GM18519 (cell line): Measurements from ENCODE around the gene SCYL3.
"Not testable (repeated sequence)": the region's sequence is repeated elsewhere in the genome, so short reads cannot be mapped to it uniquely, and the experiment has no call there.

ENCODE experiments used
- ATAC-seq: cut with Tn5 transposase; IDR thresholded peaks from one replicate; pipeline ENCODE4 v1.9.1; 2021; ENCODE audit warnings: mild to moderate bottlenecking, moderate library complexity; ENCODE audit not compliant: unreplicated experiment, low FRiP score

The SCYL3 gene

GRCh38 chr1:169873582-169874199 is 20.0 kb downstream of the SCYL3 start:
- ATAC-seq = no peak

- ATAC-seq = no peak
Measured at GRCh38 chr1:169872906-169873305, 20.8 kb downstream of the SCYL3 start.

- ATAC-seq = not testable (repeated sequence)
Measured at GRCh38 chr1:169871988-169872387, 21.7 kb downstream of the SCYL3 start.

GRCh38 chr1:169869426-169869825 is 24.3 kb downstream of the SCYL3 start:
- ATAC-seq = no peak

- no peak for ATAC-seq
Measured at GRCh38 chr1:169868978-169869377, 24.7 kb downstream of the SCYL3 start.

GRCh38 chr1:169867012-169867675 is 26.6 kb downstream of the SCYL3 start:
- no peak for ATAC-seq

GRCh38 chr1:169866577-169866976 is 27.1 kb downstream of the SCYL3 start:
- no peak for ATAC-seq

- ATAC-seq = not testable (repeated sequence)
Measured at GRCh38 chr1:169864531-169864930, 29.2 kb downstream of the SCYL3 start.

- ATAC-seq = no peak
Measured at GRCh38 chr1:169860750-169861149, 32.9 kb downstream of the SCYL3 start.

GRCh38 chr1:169860187-169860586 is 33.5 kb downstream of the SCYL3 start:
- no peak for ATAC-seq

- ATAC-seq = no peak
Measured at GRCh38 chr1:169859001-169859400, 34.7 kb downstream of the SCYL3 start.

- ATAC-seq = no peak
Measured at GRCh38 chr1:169858467-169858866, 35.2 kb downstream of the SCYL3 start.

GRCh38 chr1:169853341-169853740 is 40.4 kb downstream of the SCYL3 start:
- no peak for ATAC-seq

GRCh38 chr1:169849346-169850022 is 44.2 kb downstream of the SCYL3 start:
- no peak for ATAC-seq

GRCh38 chr1:169848456-169848855 is 45.2 kb downstream of the SCYL3 start:
- no peak for ATAC-seq

GRCh38 chr1:169844941-169845608 is 48.6 kb downstream of the SCYL3 start:
- ATAC-seq = no peak

- no peak for ATAC-seq
Measured at GRCh38 chr1:169838942-169839341, 54.8 kb downstream of the SCYL3 start.

GRCh38 chr1:169836198-169836597 is 57.5 kb downstream of the SCYL3 start:
- ATAC-seq = no peak

GRCh38 chr1:169835647-169836046 is 58.0 kb downstream of the SCYL3 start:
- no peak for ATAC-seq

- no peak for ATAC-seq
Measured at GRCh38 chr1:169834869-169835268, 58.8 kb downstream of the SCYL3 start.

GRCh38 chr1:169833179-169833901 is 60.4 kb downstream of the SCYL3 start:
- ATAC-seq = no peak
